Loucy (cell line): ENCODE measurements around the gene EFHD1.

ENCODE experiments used
- CTCF ChIP-seq: fragments of 200-600 bp; sonication (generic); conservative IDR thresholded peaks from 2 replicates; pipeline ENCODE4 v1.5.1; 2014; ENCODE audit warnings: mild to moderate bottlenecking, antibody characterized with exemption, low read length
- EZH2phosphoT487 ChIP-seq: fragments of 200-600 bp; IDR thresholded peaks from 2 replicates; pipeline ENCODE4 v1.6.1; 2018; ENCODE audit warnings: antibody characterized with exemption, mild to moderate bottlenecking, moderate library complexity, borderline replicate concordance

GRCh38 chr2:232647261-232647660, 13.9 kb downstream of the EFHD1 start:
- no peak for TF ChIP-seq CTCF
- no peak for TF ChIP-seq EZH2phosphoT487
